ENCODE measurements around the gene ZFYVE1. TPM values are rescaled to one million over a fixed set of nuclear protein-coding genes. Genes with fewer than 3 reads are reported as not detected.
A peak's percentile ranks its signal among the peaks of the same experiment; 100 is the strongest.
"Not testable (repeated sequence)": the region's sequence is repeated elsewhere in the genome, so short reads cannot be mapped to it uniquely, and the experiment has no call there.

Gene ZFYVE1
- 10 to 100 TPM; 11.5 to 15.7 (median 12.6) TPM for polyA plus RNA-seq (ENCODE audit: insufficient read length in 10 of 10)
- long read RNA-seq, donor 1, full-length matches to known transcripts, result 1 of 1 reads
- long read RNA-seq, donor 1, partial matches to known transcripts, result 0 of 1 reads
- long read RNA-seq, donor 1, other reads (novel, unspliced or antisense), result 0 of 1 reads
- long read RNA-seq, donor 2, full-length matches to known transcripts, result 1 of 1 reads
- long read RNA-seq, donor 2, partial matches to known transcripts, result 0 of 1 reads
- long read RNA-seq, donor 2, other reads (novel, unspliced or antisense), result 0 of 1 reads
- long read RNA-seq, donor 3, result 0 reads
- long read RNA-seq, donor 4, full-length matches to known transcripts, result 1 of 1 reads
- long read RNA-seq, donor 4, partial matches to known transcripts, result 0 of 1 reads
- long read RNA-seq, donor 4, other reads (novel, unspliced or antisense), result 0 of 1 reads
- long read RNA-seq, donor 5, full-length matches to known transcripts, result 1 of 1 reads
- long read RNA-seq, donor 5, partial matches to known transcripts, result 0 of 1 reads
- long read RNA-seq, donor 5, other reads (novel, unspliced or antisense), result 0 of 1 reads
- long read RNA-seq, donor 6, full-length matches to known transcripts, result 4 of 4 reads
- long read RNA-seq, donor 6, partial matches to known transcripts, result 0 of 4 reads
- long read RNA-seq, donor 6, other reads (novel, unspliced or antisense), result 0 of 4 reads
- long read RNA-seq, donor 7, result 0 reads
- long read RNA-seq, donor 8, result 0 reads
- long read RNA-seq, donor 9, result 0 reads

DNA sequence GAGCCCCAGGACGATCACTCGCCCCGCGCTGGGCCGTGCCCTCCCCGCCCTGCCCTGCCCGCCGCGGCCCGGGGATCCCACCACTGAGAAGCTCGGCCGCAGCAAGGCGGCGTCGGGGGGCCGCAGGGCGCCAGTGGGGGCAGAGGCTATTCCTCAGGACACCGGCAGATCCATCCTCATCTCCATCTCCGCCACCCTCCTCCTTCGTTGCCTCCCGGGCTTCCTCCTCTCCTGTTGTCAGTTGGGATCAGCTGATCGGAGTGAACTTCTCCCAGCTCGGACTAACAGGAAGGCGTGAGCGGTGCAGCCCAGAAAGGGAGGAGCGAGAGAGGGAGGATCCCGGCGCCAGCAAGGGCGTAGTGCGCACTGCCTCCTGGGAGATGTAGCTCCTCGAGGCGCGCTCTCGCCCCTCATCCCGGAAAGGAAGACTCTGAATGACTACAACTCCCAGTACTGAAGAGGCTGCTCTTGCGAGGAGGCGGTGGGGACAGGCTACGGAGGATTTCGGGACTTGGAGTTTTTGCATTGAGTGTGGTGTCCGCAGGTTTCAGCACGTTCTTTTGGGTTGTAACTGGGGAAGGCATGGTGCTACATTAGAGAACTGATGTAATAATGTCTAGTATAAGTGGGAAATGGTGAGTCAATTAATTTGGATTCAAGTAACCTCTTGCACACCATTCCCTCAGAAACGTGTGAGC, at the start of gene ZFYVE1:
Gene ZFYVE1, minus strand, starts transcription at position 262 of the 698 bp plus-strand sequence. CDS start 2,598 bp downstream, outside the sequence.
- DNase-seq, result peak; percentile 99

DNA sequence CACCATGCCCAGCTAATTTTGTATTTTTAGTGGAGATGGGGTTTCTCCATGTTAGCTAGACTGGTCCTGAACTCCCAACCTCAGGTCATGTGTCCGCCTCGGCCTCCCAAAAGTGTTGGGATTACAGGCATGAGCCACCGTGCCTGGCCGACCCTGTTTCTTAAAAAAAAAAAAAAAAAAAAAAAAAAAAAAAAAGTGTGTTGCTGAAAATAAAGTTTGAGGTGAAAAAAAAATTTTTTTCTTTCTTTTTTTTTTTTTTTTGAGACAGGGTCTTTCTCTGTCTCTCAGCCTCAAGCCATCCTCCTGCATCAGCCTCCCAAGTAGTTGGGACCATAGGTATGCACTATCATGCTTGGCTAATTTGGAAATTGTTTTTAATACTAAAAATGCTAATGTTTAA, 42.7 kb upstream of the ZFYVE1 start:
- DNase-seq, result no peak

DNA sequence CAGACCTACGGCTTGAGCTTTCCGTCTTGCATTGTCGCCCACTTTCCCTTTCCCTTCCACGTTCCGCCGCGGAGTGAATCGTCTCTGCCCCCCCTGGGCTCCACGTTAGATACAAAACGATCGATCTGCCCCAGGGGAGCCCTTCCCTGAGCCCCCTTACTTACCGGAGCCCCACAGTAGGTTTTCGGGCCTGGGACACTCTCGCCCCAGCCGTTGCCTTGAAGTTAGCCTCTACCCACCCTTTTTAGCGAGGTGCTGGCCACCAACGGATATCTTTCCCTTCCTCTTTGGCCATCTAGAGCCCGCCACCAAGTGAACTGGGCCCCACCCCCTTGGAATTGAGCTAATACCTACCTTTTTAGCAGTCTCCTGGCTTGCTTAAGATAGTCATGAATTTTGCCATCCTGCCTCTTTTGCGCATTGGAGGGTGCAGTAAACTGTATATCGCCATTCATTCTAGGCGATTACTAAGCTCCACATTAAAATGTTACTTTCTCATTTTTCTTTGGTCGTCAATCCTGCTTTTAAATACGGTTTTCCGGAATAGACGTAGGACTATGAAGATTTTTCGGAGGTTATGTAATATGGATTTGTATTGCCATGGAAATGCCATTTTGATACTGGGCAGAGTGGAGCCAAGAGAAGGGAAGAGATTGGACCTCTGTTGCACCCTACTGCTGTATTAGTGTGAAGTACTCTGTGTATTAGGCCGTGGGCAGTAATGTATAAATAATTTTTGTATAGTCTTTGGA, 32.2 kb upstream of the ZFYVE1 start:
- DNase-seq, result peak in 2 of 3 donors; percentile 16 to 82

- peak; percentile 97 to 99 (median 99) for DNase-seq
Observed at GRCh38 chr14:73058224-73058921, 31.5 kb upstream of the ZFYVE1 start, which contains the start of gene RBM25. Gene RBM25 (plus strand): TSS chr14:73058534. CDS start chr14:73071642, 13,108 bp downstream.

DNA sequence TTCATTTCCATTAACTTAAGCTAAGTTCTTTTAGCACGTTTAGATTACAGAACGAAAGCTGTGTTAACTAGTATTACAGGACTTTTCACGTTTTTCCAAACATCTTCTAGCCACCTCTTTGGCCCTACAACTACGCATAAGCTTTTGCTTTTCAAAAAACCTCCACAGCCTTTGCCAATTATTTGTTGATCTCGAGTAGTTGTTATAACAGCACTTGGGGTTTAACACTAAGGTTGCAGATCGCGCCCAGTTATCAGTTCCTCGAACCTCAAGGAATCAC, 31.0 kb upstream of the ZFYVE1 start:
- DNase-seq, result no peak

DNA sequence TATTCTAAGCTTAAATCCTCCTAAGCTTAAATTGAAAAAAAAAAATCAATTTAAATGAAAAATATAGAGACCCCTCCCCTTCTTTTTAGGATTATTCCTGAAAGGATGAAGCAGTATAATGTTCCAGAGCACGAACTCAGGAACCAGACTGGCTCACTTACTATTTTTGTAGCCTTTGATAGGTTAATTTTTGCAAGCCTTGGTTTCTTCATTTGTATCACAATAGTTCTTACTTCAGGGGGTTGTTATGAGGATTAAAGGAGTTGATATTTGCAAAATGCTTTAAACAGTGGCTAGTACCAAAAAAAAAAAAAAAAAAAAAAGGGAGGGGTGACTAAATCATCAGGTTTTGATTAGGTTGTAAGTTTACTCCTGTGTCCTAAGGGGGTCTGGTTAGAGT, 28.3 kb upstream of the ZFYVE1 start:
- no peak for DNase-seq

GRCh38 chr14:73049428-73049827, 22.5 kb upstream of the ZFYVE1 start:
- no peak for DNase-seq

DNA sequence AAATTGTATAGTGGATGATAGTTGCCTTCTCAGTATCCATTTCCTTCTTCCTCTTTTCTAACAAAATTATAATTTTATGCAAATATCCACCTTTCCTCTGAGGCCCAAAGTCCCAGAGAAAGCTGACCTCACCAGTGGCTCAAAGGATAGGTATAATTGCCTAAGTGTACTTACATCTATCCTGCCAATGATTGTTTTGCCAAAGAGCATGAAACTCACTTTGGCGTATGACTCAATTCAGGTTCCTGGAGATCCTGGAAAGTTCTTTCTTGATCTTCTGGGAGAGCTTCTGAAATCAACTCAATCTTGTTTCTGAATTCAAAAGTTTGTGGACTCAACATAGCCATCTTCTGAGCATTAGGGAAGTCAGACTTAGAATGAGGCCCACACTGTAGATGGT, 20.9 kb upstream of the ZFYVE1 start:
- DNase-seq, result no peak

DNA sequence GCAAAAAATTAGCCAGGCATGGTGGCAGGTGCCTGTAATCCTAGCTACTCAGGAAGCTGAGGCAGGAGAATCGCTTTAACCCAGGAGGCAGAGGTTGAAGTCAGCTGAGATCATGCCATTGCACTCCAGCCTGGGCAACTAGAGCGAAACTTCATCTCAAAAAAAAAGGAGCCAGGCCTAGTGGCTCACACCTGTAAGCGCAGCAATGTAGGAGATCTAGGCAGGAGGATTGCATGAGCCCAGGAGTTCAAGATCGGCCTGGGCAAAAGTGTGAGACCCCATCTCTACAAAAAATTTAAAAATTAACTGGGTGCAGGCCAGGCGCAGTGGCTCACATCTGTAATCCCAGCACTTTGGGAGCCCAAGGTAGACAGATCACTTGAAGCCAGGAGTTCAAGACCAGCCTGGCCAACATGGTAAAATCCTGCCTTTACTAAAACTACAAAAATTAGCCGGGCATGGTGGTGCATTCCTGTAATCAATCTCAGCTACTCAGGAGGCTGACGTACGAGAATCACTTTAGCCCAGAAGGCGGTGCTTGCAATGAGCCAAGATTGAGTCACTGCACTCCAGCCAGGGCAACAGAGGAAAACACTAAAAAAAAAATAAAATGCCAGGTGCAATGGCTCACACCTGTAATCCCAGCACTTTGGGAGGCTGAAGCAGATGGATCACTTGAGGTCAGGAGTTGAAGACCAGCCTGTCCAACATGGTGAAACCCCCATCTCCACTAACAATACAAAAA, 10.0 kb upstream of the ZFYVE1 start:
- DNase-seq, result not testable (repeated sequence)

GRCh38 chr14:73027984-73028383, 1.1 kb upstream of the ZFYVE1 start:
- no peak for DNase-seq

- no peak for DNase-seq
Observed at GRCh38 chr14:73027546-73027945, 640 bp upstream of the ZFYVE1 start.

DNA sequence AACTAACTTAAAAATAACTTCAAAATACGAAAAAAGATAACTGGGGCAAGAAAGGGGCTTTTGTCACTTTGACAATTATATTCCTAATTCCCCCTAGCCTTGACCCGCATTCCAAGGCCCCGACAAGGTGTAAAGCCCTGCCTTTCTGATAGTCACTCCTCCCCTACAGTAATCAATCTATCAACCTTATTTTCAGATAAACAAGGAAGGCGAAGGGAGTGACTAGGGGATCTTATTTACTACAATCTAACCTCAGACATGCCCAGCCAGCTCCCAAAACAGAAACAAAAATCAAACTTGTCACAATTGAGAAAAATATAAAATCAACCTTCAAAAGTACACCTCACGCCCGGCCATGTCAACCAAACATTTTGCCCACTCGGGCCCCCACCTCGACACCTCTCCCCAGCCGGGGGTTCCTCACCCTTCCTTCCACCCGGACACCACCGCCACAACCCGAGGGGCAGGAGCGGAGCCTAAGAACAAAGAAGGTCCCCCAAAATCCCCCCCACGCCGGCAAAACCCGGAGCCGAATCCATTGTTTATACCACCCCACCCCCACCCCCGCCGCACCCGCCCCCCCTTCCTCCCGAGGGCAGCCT, 562 bp downstream of the ZFYVE1 start:
- DNase-seq, result peak in 1 of 3 donors; percentile 6

- DNase-seq, result no peak
Observed at GRCh38 chr14:73025544-73025943, 1.4 kb downstream of the ZFYVE1 start.

DNA sequence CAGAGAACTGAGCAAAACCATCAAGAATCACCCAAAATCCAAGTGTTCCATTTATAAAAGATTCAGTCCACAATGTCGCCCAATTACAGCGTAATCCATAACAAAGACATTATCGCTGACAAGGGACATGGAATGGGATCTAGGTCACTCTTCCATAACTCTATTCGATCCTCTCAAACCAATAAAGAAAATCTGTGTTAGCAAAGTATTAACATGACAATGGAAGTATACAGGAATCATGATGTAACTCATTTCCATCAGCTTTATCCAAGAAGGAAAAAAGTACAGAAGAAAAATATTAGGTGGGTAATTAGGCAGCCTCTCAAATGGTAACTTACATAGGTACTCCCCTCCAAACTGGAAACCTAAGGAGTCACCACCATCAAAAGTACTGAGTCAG, 4.9 kb downstream of the ZFYVE1 start:
- no peak for DNase-seq

DNA sequence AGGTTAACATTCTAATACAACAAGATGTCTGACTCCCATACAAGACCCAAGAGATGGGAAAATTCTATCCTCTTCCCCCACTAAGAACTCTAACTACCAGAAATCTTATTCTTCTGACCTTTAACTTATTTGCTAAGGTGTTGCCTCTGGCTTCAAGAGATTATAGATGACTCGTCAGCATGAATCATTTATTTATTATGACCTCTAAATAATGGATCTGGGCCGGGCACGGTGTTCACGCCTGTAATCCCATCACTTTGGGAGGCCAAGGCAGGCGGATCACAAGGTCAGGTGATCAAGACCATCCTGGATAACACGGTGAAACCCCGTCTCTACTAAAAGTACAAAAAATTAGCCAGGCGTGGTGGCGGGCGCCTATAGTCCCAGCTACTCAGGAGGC, 10.9 kb downstream of the ZFYVE1 start:
- DNase-seq, result not testable (repeated sequence)

- DNase-seq, result not testable (repeated sequence)
Observed at GRCh38 chr14:73015552-73015951, 11.4 kb downstream of the ZFYVE1 start.

DNA sequence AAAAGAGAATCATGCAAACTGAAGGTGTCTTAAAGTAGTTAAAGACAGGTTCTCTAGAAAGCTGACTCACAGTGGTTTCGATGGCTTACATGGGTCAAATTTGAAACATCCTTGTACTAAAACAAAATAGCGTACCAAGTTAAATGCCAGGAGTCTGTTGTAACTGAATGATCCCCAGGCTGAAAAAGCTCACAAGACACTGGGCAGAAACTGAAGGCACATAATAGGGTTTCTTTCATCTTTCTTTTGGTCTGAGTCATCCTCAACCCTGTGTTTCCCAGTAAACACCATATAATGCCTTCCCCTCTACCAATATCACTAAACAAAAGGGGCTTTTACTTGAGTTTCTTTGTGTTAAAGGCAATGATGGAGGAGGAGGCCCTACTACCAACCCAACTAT, 12.8 kb downstream of the ZFYVE1 start:
- DNase-seq, result no peak

DNA sequence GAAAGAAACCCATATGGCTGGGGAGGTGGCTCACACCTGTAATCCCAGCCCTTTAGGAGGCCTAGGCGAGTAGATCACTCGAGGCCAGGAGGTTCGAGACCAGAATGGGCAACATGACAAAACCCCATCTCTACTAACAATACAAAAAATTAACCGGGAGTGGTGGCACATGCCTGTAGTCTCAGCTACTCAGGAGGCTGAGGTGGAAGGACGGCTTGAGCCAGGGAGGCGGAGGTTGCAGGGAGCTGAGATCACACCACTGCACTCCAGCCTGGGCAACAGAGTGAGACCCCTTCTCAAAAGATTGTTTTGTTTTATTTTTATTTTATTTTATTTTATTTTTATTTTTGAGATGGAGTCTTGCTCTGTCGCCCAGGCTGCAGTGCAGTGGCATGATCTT, 15.7 kb downstream of the ZFYVE1 start:
- DNase-seq, result not testable (repeated sequence)

- peak; percentile 35 to 55 (median 53) for DNase-seq
Observed at GRCh38 chr14:73008501-73008900, 18.4 kb downstream of the ZFYVE1 start.

- DNase-seq, result no peak
Observed at GRCh38 chr14:73007835-73008234, 19.1 kb downstream of the ZFYVE1 start.

Measured in muscle of back (tissue), 13 donors.